Kidney tubule cell (primary cell): ENCODE data around the gene ADISSP.
A peak's percentile ranks its signal among the peaks of the same experiment; 100 is the strongest.

Source experiments
- DNase-seq: peaks from one replicate; pipeline ENCODE4 v3.0.0-alpha.2; 2018; ENCODE audit warnings: low spot score

The ADISSP gene

DNA sequence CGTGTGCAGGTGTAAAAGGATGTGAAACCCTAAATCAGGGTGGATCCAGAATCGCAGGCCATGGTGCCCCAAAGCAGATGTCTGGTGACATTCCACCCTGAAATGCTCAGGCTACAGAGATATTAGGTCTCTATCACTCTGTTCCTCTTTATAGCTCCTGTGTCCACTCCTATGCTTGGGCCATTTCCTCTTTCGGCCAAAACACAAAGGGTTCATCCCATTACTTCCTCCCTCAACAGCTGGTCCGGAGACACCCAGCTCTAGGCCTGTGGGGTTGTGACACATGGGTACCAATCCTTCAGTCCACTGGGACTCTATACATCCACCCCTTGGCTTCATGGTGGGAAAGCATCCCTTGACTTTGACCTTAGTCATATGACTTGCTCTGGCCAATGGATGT lies 53.5 kb downstream of the ADISSP start:
- no peak for DNase-seq

DNA sequence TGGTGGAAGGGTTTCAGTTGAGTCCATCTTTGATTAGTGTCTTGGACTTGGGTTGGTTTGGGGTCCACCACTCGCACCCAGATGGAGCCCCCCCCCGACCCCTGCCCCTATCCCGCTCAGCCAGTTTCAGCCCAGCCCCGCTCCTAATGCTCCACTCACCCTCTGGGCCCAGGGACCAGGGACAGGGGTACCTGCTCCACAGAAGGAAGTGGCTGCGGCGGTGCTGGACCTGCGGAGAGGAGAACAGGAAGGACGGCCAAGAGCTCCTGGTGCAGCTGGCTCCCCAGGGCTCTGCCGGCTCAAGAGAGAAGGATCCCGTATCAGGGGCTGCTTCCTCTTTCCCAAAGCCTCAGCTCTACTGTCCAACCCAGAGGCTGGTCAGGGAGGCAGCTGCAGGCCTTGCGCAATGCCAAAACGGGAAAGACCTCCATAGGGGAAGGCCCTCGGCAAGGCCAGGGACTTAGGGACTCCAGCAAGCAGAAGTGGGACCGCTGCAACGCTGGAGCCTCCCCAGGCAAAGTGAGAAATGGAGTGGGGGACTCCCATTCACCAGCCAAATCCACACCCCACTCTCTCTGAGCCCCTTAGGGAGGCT lies 55.2 kb downstream of the ADISSP start, which contains the start of gene SIGLEC1:
Gene SIGLEC1, minus strand, starts transcription at position 322 of the 595 bp plus-strand sequence. CDS start 5,472 bp downstream, outside the sequence.
- DNase-seq: no peak

DNA sequence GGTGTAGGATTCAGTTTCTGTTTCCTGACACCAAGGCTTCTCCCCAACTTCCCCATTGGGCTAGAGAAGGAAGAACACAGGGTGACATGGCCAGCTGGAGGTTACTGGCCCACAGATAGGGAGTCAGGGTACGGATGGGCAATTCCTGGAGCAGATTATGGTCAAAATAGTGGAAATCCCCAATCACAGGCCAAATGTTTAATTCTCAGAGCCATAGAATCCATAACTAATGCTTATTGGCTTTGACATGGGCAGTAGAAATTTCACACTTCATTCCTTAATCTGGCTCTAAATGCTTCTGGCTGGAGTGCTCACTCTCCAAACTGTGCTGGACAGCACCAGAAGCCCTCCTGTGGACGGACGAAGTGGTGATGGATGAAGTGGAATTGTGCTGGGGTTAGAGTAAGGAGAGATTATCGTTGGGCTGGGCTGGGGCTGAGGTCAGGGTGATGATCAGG lies 56.0 kb downstream of the ADISSP start:
- no peak for DNase-seq

DNA sequence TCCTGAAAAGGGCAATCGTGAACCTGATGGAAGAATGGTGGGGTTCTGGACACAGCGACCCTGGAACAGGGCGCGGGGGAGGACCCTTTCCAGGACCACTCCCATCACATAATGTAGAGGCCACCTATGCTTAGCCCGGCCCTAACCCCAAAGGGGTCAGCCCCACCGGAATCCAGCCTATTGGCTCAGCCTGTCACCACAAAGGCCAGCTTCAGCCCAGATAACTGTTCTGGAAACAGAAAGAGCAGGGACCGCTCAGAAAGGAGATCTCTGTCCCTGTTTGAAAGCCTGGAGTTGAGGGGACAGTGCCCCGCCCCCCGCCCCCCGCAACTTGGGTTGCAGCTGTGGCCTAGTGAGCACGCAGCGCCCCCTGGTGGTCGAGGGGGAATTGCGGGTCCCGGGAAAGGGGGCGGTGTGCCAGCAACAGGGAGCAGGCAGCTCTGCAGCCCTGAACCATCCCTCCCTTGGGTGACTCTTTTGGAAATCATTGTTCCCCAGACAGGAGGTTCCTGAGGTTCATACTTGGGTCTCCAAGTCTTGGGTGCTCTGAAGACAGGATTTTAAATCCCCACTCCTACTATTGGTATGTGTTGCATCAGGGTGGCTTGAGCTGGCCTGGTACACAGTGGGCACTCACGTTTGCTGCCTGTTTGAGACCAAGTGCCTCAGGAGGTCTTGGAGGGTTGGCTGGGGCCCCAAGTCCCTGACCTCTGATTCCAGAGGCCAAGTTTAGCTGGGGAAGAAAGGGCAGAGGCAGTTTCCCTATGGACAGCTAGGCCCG lies 56.7 kb downstream of the ADISSP start:
- DNase-seq: peak; percentile 36

GRCh38 chr20:3710011-3710466 lies 57.5 kb downstream of the ADISSP start:
- DNase-seq: no peak

DNA sequence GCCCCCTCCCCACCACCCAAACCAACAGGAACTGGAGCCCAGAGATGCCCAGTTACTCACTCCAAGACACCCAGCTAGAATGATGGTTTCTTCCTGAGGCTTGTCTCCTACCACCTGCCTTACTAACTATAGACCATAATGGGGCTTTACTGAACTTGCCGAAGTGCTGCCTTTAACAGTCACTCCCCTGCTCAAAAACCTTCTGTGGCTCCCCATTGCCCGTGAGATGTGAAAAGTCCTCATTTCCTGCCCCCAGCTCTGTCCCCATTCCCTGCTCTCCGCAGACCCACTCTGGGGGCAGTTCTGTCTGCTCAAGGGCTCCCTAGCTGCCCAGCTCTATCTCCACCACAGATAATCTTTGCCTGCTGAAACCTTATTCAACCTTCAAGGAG lies 60.0 kb downstream of the ADISSP start:
- DNase-seq: no peak

DNA sequence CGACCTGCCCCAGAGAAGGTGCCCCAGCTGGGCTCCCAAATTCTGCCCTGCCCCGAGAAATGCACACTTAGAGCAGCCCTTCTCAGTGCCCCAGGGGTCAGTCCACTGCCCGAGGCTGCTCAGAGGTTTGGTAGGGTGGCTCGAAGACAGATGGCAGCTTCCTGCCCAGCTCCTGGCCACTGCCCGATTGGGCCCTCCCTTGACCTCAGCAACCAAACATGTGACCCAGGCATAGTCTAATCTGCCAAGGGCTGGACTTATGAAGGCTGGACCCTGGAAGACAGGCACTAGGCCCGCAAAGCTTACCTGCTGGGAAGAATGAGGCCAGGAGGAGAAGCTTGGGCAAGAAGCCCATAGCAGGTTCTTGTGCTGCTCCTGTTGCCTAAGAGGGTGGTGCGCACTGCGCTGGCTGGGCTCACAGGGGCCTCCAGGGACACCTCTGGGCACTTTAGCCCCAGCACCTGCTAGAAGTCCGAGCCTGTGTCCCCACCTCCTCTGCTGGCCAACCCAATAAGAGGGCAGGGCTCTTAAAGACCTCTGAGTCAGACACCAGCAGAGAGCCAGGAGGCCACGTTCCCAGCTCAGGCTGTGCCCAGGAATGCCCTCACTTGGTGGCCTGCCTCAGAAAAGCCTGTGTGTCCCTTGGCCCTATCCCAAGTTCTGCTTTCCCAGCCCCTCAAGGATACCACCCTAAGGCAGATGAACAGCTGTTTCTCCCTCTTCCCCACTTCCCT lies 60.6 kb downstream of the ADISSP start:
- DNase-seq: peak; percentile 19

GRCh38 chr20:3705970-3706739 lies 61.4 kb downstream of the ADISSP start:
- no peak for DNase-seq

DNA sequence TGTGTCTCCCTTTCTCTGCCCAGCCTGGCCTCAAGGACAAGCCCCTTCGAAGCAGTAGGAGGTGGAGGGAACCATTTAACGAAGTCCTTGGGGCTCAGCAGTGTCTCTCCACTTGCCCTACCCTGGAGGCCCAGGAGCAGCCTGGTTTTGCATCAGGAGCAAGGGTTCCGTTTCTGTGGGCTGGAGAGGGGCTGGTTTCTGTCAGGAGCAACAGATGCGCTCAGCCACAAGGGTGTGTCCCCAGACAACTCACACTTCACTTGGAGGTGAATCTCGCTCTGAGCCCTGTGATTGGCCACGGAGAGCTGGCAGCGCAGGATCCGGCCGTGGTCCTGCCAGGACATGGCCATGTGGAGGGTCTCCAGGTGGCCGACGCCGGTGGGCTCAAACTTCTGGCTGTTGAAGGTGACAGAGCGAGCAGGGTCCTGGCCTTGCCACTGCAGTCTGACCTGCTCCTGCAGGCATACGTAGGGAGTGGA lies 62.0 kb downstream of the ADISSP start:
- DNase-seq: no peak

- DNase-seq: no peak
Observed at GRCh38 chr20:3704087-3704486, 63.5 kb downstream of the ADISSP start.
